GM18867 (cell line): Measurements from ENCODE around the gene ABCB1.

Source experiments
- ATAC-seq: cut with Tn5 transposase; IDR thresholded peaks from one replicate; pipeline ENCODE4 v1.9.1; 2021; ENCODE audit warnings: mild to moderate bottlenecking, moderate library complexity; ENCODE audit not compliant: unreplicated experiment

ABCB1 gene

GRCh38 chr7:87600130-87601124 is at the start of gene ABCB1:
ABCB1 (minus strand) TSS chr7:87600884; CDS start chr7:87600184, 700 bp downstream.
- ATAC-seq: peak; percentile 54

GRCh38 chr7:87648316-87648715 is 47.6 kb upstream of the ABCB1 start:
- ATAC-seq: no peak

- no peak for ATAC-seq
Observed at GRCh38 chr7:87645446-87645845, 44.8 kb upstream of the ABCB1 start.

GRCh38 chr7:87635921-87636320 is 35.2 kb upstream of the ABCB1 start:
- ATAC-seq: no peak

GRCh38 chr7:87628780-87629569 is 28.3 kb upstream of the ABCB1 start:
- ATAC-seq: no peak

GRCh38 chr7:87627634-87627994 is 26.9 kb upstream of the ABCB1 start:
- peak; percentile 16 for ATAC-seq

- ATAC-seq: no peak
Observed at GRCh38 chr7:87625101-87625500, 24.4 kb upstream of the ABCB1 start.

- no peak for ATAC-seq
Observed at GRCh38 chr7:87624628-87625027, 23.9 kb upstream of the ABCB1 start.

GRCh38 chr7:87615197-87615596 is 14.5 kb upstream of the ABCB1 start:
- ATAC-seq: no peak

GRCh38 chr7:87609916-87610315 is 9.2 kb upstream of the ABCB1 start:
- no peak for ATAC-seq

- no peak for ATAC-seq
Observed at GRCh38 chr7:87608431-87608830, 7.7 kb upstream of the ABCB1 start.

GRCh38 chr7:87604264-87604663 is 3.6 kb upstream of the ABCB1 start:
- ATAC-seq: no peak

- peak; percentile 95 for ATAC-seq
Observed at GRCh38 chr7:87599336-87599735, 1.3 kb downstream of the ABCB1 start.

- peak; percentile 35 for ATAC-seq
Observed at GRCh38 chr7:87598234-87599009, 2.3 kb downstream of the ABCB1 start.

- ATAC-seq: no peak
Observed at GRCh38 chr7:87596696-87597095, 4.0 kb downstream of the ABCB1 start.

GRCh38 chr7:87596136-87596535 is 4.5 kb downstream of the ABCB1 start:
- no peak for ATAC-seq

- ATAC-seq: no peak
Observed at GRCh38 chr7:87592300-87592699, 8.4 kb downstream of the ABCB1 start.

GRCh38 chr7:87591211-87591610 is 9.5 kb downstream of the ABCB1 start:
- ATAC-seq: no peak

- ATAC-seq: no peak
Observed at GRCh38 chr7:87590578-87590977, 10.1 kb downstream of the ABCB1 start.

GRCh38 chr7:87589631-87590030 is 11.1 kb downstream of the ABCB1 start:
- no peak for ATAC-seq

- no peak for ATAC-seq
Observed at GRCh38 chr7:87581723-87582122, 19.0 kb downstream of the ABCB1 start.
